Measurements from ENCODE around the gene TBXA2R.

TBXA2R gene

GRCh38 chr19:3622224-3622623 lies 15.5 kb upstream of the TBXA2R start:
- DNase-seq (ENCODE audit: low read depth) = no peak
- TF ChIP-seq CTCF (IDR thresholded peaks at IDR 0.05; ENCODE audit: low read depth, low read length) (no peak), MAX (IDR thresholded peaks at IDR 0.05; ENCODE audit: low read depth, low read length) (no peak), POLR2A (IDR thresholded peaks at IDR 0.05; ENCODE audit: extremely low read depth, insufficient read length) (no peak), MYC (IDR thresholded peaks at IDR 0.05; ENCODE audit: low read depth, low read length) (no peak)

GRCh38 chr19:3621689-3622088 lies 15.0 kb upstream of the TBXA2R start:
- H3K4me3 ChIP-seq (ENCODE audit: low read depth, low read length) = no peak overlapping the region
- TF ChIP-seq MYC (IDR thresholded peaks at IDR 0.05; ENCODE audit: low read depth, low read length) (no peak), MAX (IDR thresholded peaks at IDR 0.05; ENCODE audit: low read depth, low read length) (no peak), POLR2A (IDR thresholded peaks at IDR 0.05; ENCODE audit: extremely low read depth, insufficient read length) (no peak), CTCF (IDR thresholded peaks at IDR 0.05; ENCODE audit: low read depth, low read length) (no peak)
- no peak for DNase-seq (ENCODE audit: low read depth)

More at GRCh38 chr19:3622224-3622623, 15.5 kb upstream of the TBXA2R start:
- H3K4me3 ChIP-seq (ENCODE audit: low read depth, low read length) = no peak overlapping the region

GRCh38 chr19:3620817-3621547 lies 14.3 kb upstream of the TBXA2R start:
- DNase-seq (ENCODE audit: low read depth) = no peak
- TF ChIP-seq CTCF (IDR thresholded peaks at IDR 0.05; ENCODE audit: low read depth, low read length) = no peak
- no peak overlapping the region for H3K4me3 ChIP-seq (ENCODE audit: low read depth, low read length)

GRCh38 chr19:3620145-3620816 lies 13.6 kb upstream of the TBXA2R start:
- TF ChIP-seq POLR2A (IDR thresholded peaks at IDR 0.05; ENCODE audit: extremely low read depth, insufficient read length) (no peak), MYC (IDR thresholded peaks at IDR 0.05; ENCODE audit: low read depth, low read length) (no peak), CTCF (IDR thresholded peaks at IDR 0.05; ENCODE audit: low read depth, low read length) (no peak), MAX (IDR thresholded peaks at IDR 0.05; ENCODE audit: low read depth, low read length) (no peak)
- no peak overlapping the region for H3K4me3 ChIP-seq (ENCODE audit: low read depth, low read length)
- no peak for DNase-seq (ENCODE audit: low read depth)

GRCh38 chr19:3619631-3620012 lies 12.9 kb upstream of the TBXA2R start:
- H3K4me3 ChIP-seq (ENCODE audit: low read depth, low read length) = no peak overlapping the region
- no peak for DNase-seq (ENCODE audit: low read depth)
- TF ChIP-seq MAX (IDR thresholded peaks at IDR 0.05; ENCODE audit: low read depth, low read length) (no peak), MYC (IDR thresholded peaks at IDR 0.05; ENCODE audit: low read depth, low read length) (no peak), POLR2A (IDR thresholded peaks at IDR 0.05; ENCODE audit: extremely low read depth, insufficient read length) (no peak), CTCF (IDR thresholded peaks at IDR 0.05; ENCODE audit: low read depth, low read length) (no peak)

Measured in NB4 (cell line).